GM12878 (cell line): ENCODE data around the gene FAM162A. TPM values are rescaled to one million over a fixed set of nuclear protein-coding genes. Genes with fewer than 3 reads are reported as not detected.

Experiments
- ATAC-seq: fragments of 200-7000 bp; cut with Tn5 transposase; 3 replicates; pipeline ENCODE4 v1.9.1; 2020; ENCODE audit warnings: mild to moderate bottlenecking, moderate library complexity
- BruUV-seq: library from RNA; stranded (reverse); fragments of 400-500 nt; replicated peaks from 2 replicates; lab custom pipeline; 2021; lab: Mats Ljungman, UMichigan
- CTCF ChIA-PET: fragments of 300-600 bp; sonication (Branson Sonifier 250); formaldehyde crosslinking; extraction: SDS; loops from one replicate; lab custom pipeline; 2021; ENCODE audit warnings: inconsistent platforms; lab: Yijun Ruan, JAX
- POLR2A ChIA-PET: fragments of 350-600 bp; formaldehyde crosslinking; extraction: SDS; loops from one replicate; lab custom pipeline; 2021; ENCODE audit warnings: inconsistent platforms; lab: Charles Lee
- RAD21 ChIA-PET: fragments of 300-600 bp; sonication (Branson Sonifier 250); formaldehyde crosslinking; loops from one replicate; lab custom pipeline; 2023; ENCODE audit warnings: antibody characterized with exemption; ENCODE audit not compliant: unreplicated experiment; lab: Charles Lee
- SMC1A ChIA-PET: fragments of 300-600 bp; sonication (Branson Sonifier 250); formaldehyde crosslinking; loops from one replicate; lab custom pipeline; 2023; ENCODE audit not compliant: unreplicated experiment, uncharacterized antibody; lab: Charles Lee
- DNase-seq: peaks from one replicate; pipeline ENCODE4 v3.0.0-alpha.2; 2011; ENCODE audit warnings: low read depth, low spot score
- FAIRE-seq: peaks from 3 replicates; lab custom pipeline; 2011; peaks lifted over from hg19 to GRCh38; lab: Jason Lieb, UNC
- H2AFZ ChIP-seq: 2 replicates; pipeline ENCODE4 v1.6.0; 2011; ENCODE audit warnings: low read depth, low read length, control low read depth; ENCODE audit not compliant: control insufficient read depth
- H3K27ac ChIP-seq: 2 replicates; pipeline ENCODE4 v1.5.1; 2011; ENCODE audit warnings: control low read depth; ENCODE audit not compliant: control insufficient read depth, insufficient read depth
- H3K27me3 ChIP-seq, 2 experiments: replicated peaks in 1 of 2; 2 replicates each; pipeline versions ENCODE4 v1.6.0 to v1.6.1; 2011; ENCODE audit warnings: low read length in 1 of 2; ENCODE audit not compliant: control insufficient read depth in 2 of 2, insufficient read depth in 2 of 2
- H3K36me3 ChIP-seq, 2 experiments: 2 replicates each; pipeline ENCODE4 v1.5.1; 2011; ENCODE audit warnings: low read length in 1 of 2; ENCODE audit not compliant: control insufficient read depth in 2 of 2, insufficient read depth in 2 of 2
- H3K4me1 ChIP-seq: 2 replicates; pipeline ENCODE4 v1.6.1; 2011; ENCODE audit warnings: mild to moderate bottlenecking, low read length, moderate library complexity, mixed read lengths; ENCODE audit not compliant: control insufficient read depth, insufficient read depth
- H3K4me2 ChIP-seq: 2 replicates; pipeline ENCODE4 v1.6.0; 2011; ENCODE audit warnings: control low read depth; ENCODE audit not compliant: control insufficient read depth, insufficient read depth
- H3K4me3 ChIP-seq: fragments of 200-600 bp; sonication (generic); 2 replicates; pipeline ENCODE4 v1.5.1; 2016
- H3K79me2 ChIP-seq: 2 replicates; pipeline ENCODE4 v1.6.0; 2011; ENCODE audit warnings: low read length; ENCODE audit not compliant: control insufficient read depth, insufficient read depth
- H3K9ac ChIP-seq: 2 replicates; pipeline ENCODE4 v1.8.0; 2011; ENCODE audit warnings: low read length, control low read depth, mixed read lengths; ENCODE audit not compliant: control insufficient read depth, insufficient read depth
- H3K9me3 ChIP-seq: replicated peaks from 3 replicates; pipeline ENCODE4 v1.5.1; 2011; ENCODE audit warnings: mild to moderate bottlenecking, low read length; ENCODE audit not compliant: control insufficient read depth, insufficient read depth
- H4K20me1 ChIP-seq: 2 replicates; pipeline ENCODE4 v1.6.0; 2011; ENCODE audit not compliant: control insufficient read depth, insufficient read depth
- ASH2L ChIP-seq: fragments of 300-600, 200-600 bp; sonication (generic); IDR thresholded peaks from 2 replicates; pipeline ENCODE4 v1.6.1; 2017; ENCODE audit warnings: low read depth, mild to moderate bottlenecking, borderline replicate concordance
- BCLAF1 ChIP-seq: fragments of 450-650 bp; IDR thresholded peaks from 2 replicates; pipeline ENCODE4 v1.6.1; 2017; ENCODE audit warnings: antibody characterized with exemption, mild to moderate bottlenecking, moderate library complexity
- CBX5 ChIP-seq: sonication (generic); IDR thresholded peaks from 2 replicates; pipeline ENCODE4 v1.6.1; 2016; ENCODE audit warnings: low read depth, moderate library complexity, mild to moderate bottlenecking, inconsistent platforms
- GABPA ChIP-seq: IDR thresholded peaks from 2 replicates; pipeline ENCODE4 v1.6.1; 2014; ENCODE audit warnings: antibody characterized with exemption, low read depth, mild to moderate bottlenecking, inconsistent platforms
- JUND ChIP-seq: IDR thresholded peaks from 2 replicates; pipeline ENCODE4 v1.6.1; 2012; ENCODE audit warnings: low read depth, mild to moderate bottlenecking, low read length, improper control_type of control experiment, moderate library complexity
- MEF2A ChIP-seq: IDR thresholded peaks from 2 replicates; pipeline ENCODE4 v1.6.1; 2011; ENCODE audit warnings: low read depth, mild to moderate bottlenecking, low read length, moderate library complexity; ENCODE audit not compliant: insufficient read depth
- MTA3 ChIP-seq: IDR thresholded peaks from 2 replicates; pipeline ENCODE4 v1.6.1; 2012; ENCODE audit warnings: low read length, inconsistent platforms, borderline replicate concordance
- NBN ChIP-seq: fragments of 450-650 bp; IDR thresholded peaks from 2 replicates; pipeline ENCODE4 v1.6.1; 2016
- NFXL1 ChIP-seq: fragments of 450-650 bp; IDR thresholded peaks from 2 replicates; pipeline ENCODE4 v1.6.1; 2017; ENCODE audit warnings: antibody characterized with exemption, mild to moderate bottlenecking, borderline replicate concordance
- NFYB ChIP-seq: IDR thresholded peaks from 2 replicates; pipeline ENCODE4 v1.6.1; 2011; ENCODE audit warnings: low read depth, mild to moderate bottlenecking, low read length, improper control_type of control experiment, moderate library complexity; ENCODE audit not compliant: insufficient read depth
- NR2F1 ChIP-seq: fragments of 450-650 bp; conservative IDR thresholded peaks from 2 replicates; pipeline ENCODE4 v1.6.1; 2017; ENCODE audit warnings: mild to moderate bottlenecking
- RCOR1 ChIP-seq: conservative IDR thresholded peaks from 2 replicates; pipeline ENCODE4 v1.6.1; 2012; ENCODE audit warnings: low read depth, low read length, improper control_type of control experiment
- SIX5 ChIP-seq: IDR thresholded peaks from 2 replicates; pipeline ENCODE4 v1.6.1; 2011; ENCODE audit warnings: mild to moderate bottlenecking, low read depth, low read length, moderate library complexity; ENCODE audit not compliant: severe bottlenecking
- SPI1 ChIP-seq: IDR thresholded peaks from 2 replicates; pipeline ENCODE4 v1.6.1; 2011; ENCODE audit warnings: low read depth, mild to moderate bottlenecking, low read length, moderate library complexity, borderline replicate concordance; ENCODE audit not compliant: insufficient read depth
- TCF12 ChIP-seq: IDR thresholded peaks from 2 replicates; pipeline ENCODE4 v1.6.1; 2011; ENCODE audit warnings: low read depth, mild to moderate bottlenecking, low read length
- USF2 ChIP-seq: IDR thresholded peaks from 2 replicates; pipeline ENCODE4 v1.6.1; 2011; ENCODE audit warnings: low read depth, low read length, improper control_type of control experiment, borderline replicate concordance
- ZNF274 ChIP-seq: IDR thresholded peaks from one replicate; pipeline ENCODE4 v1.8.0; 2011; ENCODE audit not compliant: insufficient read length, insufficient read depth
- ZNF384 ChIP-seq: IDR thresholded peaks from 2 replicates; pipeline ENCODE4 v1.6.1; 2012; ENCODE audit warnings: low read depth, mild to moderate bottlenecking, low read length, improper control_type of control experiment, borderline replicate concordance
- ZZZ3 ChIP-seq: IDR thresholded peaks from 2 replicates; pipeline ENCODE4 v1.6.1; 2011; ENCODE audit warnings: low read depth; ENCODE audit not compliant: control insufficient read depth, insufficient read length
- WGBS: methylation state at CpG from one replicate; pipeline ENCODE4 v1.1.6; 2016; ENCODE audit warnings: low lambda C conversion rate; ENCODE audit not compliant: insufficient replicate concordance, insufficient coverage; ENCODE audit errors: missing lambda C conversion rate; 5-methylcytosine and 5-hydroxymethylcytosine counted together
- in situ Hi-C: fragments of 300-500 bp; cut with MboI; formaldehyde crosslinking; loops from 9 replicates; pipeline ENCODE4 v1.14.3; 2018; ENCODE audit warnings: mixed read lengths
- intact Hi-C: fragments of 100-400 bp; cut with micrococcal nuclease; formaldehyde crosslinking; loops from one replicate; pipeline ENCODE4 v1.14.2; 2022; ENCODE audit not compliant: unreplicated experiment
- polyA plus RNA-seq, 11 experiments: library from polyadenylated mRNA; depleted of rRNA in 4 of 11; unstranded in 6 of 11; stranded (reverse) in 5 of 11; fragments of >200 nt; fragmentation: Nextera tagmentation in 4 of 11; fragmentation: Illumina TruSeq in 1 of 11; extraction: Ambion mirVana in 4 of 11; extraction: Trizol in 1 of 11; gene quantifications; 1 replicate in 1 of 11; 2 replicates in 10 of 11; pipeline versions ENCODE4 v1.2.1 to v1.2.3, GENCODE V29; 2011 to 2016; ENCODE audit warnings: inconsistent platforms in 2 of 11, missing spikeins in 2 of 11, low read depth in 1 of 11
- total RNA-seq, 4 experiments: library from RNA; depleted of rRNA in 3 of 4; stranded (reverse); fragments of >200 nt in 3 of 4; fragmentation: Illumina TruSeq in 1 of 4; extraction: Trizol in 1 of 4; gene quantifications; 2 replicates each; pipeline versions ENCODE4 v1.2.1 to v1.2.3, GENCODE V29; 2013 to 2021

FAM162A gene
- total and polyA plus RNA-seq, 10 of the 15 experiments (the other 5 are each of a cell fraction or from before 2014, with no cell fraction given): 59.2 to 346 (median 149) TPM

- ChIA-PET SMC1A (interaction anchor here (0.8 to 1.4 kb wide), 2 partner anchors 91 to 95 kb away, joined by 3 to 6 read pairs; no protein-coding TSS in a partner anchor), POLR2A (interaction anchor here (0.9 to 1.0 kb wide), 3 partner anchors 11 to 19 kb away, joined by 3 read pairs; partner anchors contain the start of genes FAM162A and WDR5B), RAD21 (interaction anchor here (0.7 kb wide), 1 partner anchor 91 kb away, joined by 3 read pairs; no protein-coding TSS in a partner anchor), CTCF (interaction anchor here (1.1 to 1.4 kb wide), 3 partner anchors 10 to 18 kb away, joined by 3 to 9 read pairs (median 5); partner anchors contain the start of genes FAM162A and WDR5B)
- in situ Hi-C loops (no loop called here), intact Hi-C loops (loop anchor here (10.0 kb wide), 2 partner anchors 138 to 628 kb away; partner anchors contain the start of gene SEMA5B)
- no peaks in the 10 kb centered on the region for H3K9me3 ChIP-seq
- H3K27me3 ChIP-seq: no peaks in the 10 kb centered on the region
- H3K27ac ChIP-seq: no peak overlapping the region
- H3K9ac ChIP-seq: no peak overlapping the region
- H2AFZ ChIP-seq: no peak overlapping the region
- peaks cover 2 to 6% of the 10 kb centered on the region in 2 experiments; a peak in 2 of 4 replicates for H3K36me3 ChIP-seq
- no peaks in the 10 kb centered on the region for H3K4me1 ChIP-seq
- ATAC-seq (no peak; the same call in 1 of the 3 replicates), FAIRE-seq (no peak), DNase-seq (no peak)
- no peak overlapping the region for H3K4me2 ChIP-seq
- no peaks in the 10 kb centered on the region for H4K20me1 ChIP-seq
- WGBS: 80% methylated on average over 1 of the region's 1 CpG
- BruUV-seq: no TSS peak
- peaks cover 6% of the 10 kb centered on the region for H3K79me2 ChIP-seq
- no peak overlapping the region for H3K4me3 ChIP-seq
- TF ChIP-seq JUND (no peak), ASH2L (no peak), MEF2A (no peak), MTA3 (no peak), GABPA (no peak), NBN (no peak), TCF12 (no peak), NFYB (no peak), SPI1 (no peak), ZZZ3 (no peak), USF2 (no peak), ZNF274 (no peak), ZNF384 (no peak), RCOR1 (no peak), CBX5 (no peak), SIX5 (no peak), NFXL1 (no peak), NR2F1 (no peak), BCLAF1 (no peak)
Observed at GRCh38 chr3:122397201-122397600, 13.2 kb downstream of the FAM162A start.
